Tibial artery (tissue), 4 donors: ENCODE measurements around the gene KDSR.

Experiments used
- DNase-seq, 2 donors: peaks; one replicate each; pipeline ENCODE4 v3.0.0-alpha.2; 2019
- H3K27ac ChIP-seq, 2 donors: fragments of 200-600 bp; sonication (generic) in 1 of 2; 1 replicate in 1 of 2; 2 replicates in 1 of 2; pipeline ENCODE4 v1.5.1; 2018 to 2019; ENCODE audit warnings: mild to moderate bottlenecking in 1 of 2
- H3K27me3 ChIP-seq, 2 donors: fragments of 200-600 bp; sonication (generic) in 1 of 2; one replicate each; pipeline versions ENCODE4 v1.5.1 to v1.6.0; 2016 to 2019
- H3K36me3 ChIP-seq, 3 donors: fragments of 200-600 bp; sonication (generic) in 2 of 3; one replicate each; pipeline ENCODE4 v1.5.1; 2016 to 2019; ENCODE audit warnings: mild to moderate bottlenecking in 2 of 3
- H3K4me1 ChIP-seq, 4 donors: fragments of 200-600 bp; sonication (generic) in 2 of 4; 1 replicate in 3 of 4; 2 replicates in 1 of 4; pipeline ENCODE4 v1.5.1; 2016 to 2019
- H3K4me3 ChIP-seq, 2 donors: fragments of 200-600 bp; sonication (generic) in 1 of 2; 1 replicate in 1 of 2; 2 replicates in 1 of 2; pipeline ENCODE4 v1.5.1; 2018 to 2019; ENCODE audit warnings: mild to moderate bottlenecking in 2 of 2
- H3K9me3 ChIP-seq, 3 donors: fragments of 200-600 bp; sonication (generic) in 1 of 3; one replicate each; pipeline ENCODE4 v1.5.1; 2016 to 2019
- CTCF ChIP-seq, 2 experiments: fragments of 200-600 bp in 1 of 2; fragments of 450-650 bp in 1 of 2; IDR thresholded peaks; one replicate each; pipeline ENCODE4 v1.5.1; 2017 to 2019; ENCODE audit warnings: antibody characterized with exemption in 2 of 2, mild to moderate bottlenecking in 1 of 2, moderate library complexity in 1 of 2
- intact Hi-C: fragments of 100-400 bp; cut with DNase I; formaldehyde crosslinking; loops from one replicate; pipeline ENCODE4 v1.15.0; 2023; ENCODE audit warnings: low total_unique reads

Gene KDSR

DNA sequence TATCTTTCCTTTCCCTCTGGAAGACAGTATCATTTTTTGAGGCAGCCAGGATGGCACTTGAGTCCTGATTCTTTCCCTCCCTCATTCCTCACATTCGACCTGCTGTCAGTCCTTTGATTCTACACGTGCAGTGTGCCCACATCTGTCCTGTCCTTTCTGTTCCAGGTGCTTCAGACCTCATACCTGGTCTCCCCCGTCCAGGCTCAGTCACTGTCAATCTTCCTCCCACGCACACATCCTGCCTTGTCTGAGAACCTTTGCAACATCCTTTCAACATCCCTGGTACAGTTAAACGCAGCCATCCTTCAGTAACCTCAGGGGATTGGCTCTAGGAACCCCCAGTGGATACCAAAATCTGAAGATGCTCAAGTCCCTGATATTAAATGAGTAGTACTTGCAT, 57.6 kb downstream of the KDSR start:
- no peak for DNase-seq
- intact Hi-C loops = no loop called here
- Histone ChIP-seq H3K4me3 (no peak overlapping the region), H3K27ac (no peak overlapping the region), H3K36me3 (no peaks in the 10 kb centered on the region), H3K27me3 (no peaks in the 10 kb centered on the region), H3K4me1 (peaks cover 0 to 49% (median 13%) of the 10 kb centered on the region in 4 donors), H3K9me3 (no peaks in the 10 kb centered on the region)
- TF ChIP-seq CTCF (IDR thresholded peaks at IDR 0.05) = no peak

- no peak for TF ChIP-seq CTCF (IDR thresholded peaks at IDR 0.05)
- Histone ChIP-seq H3K27ac (peak overlapping the region in 1 of 2 donors; percentile 6), H3K27me3 (no peaks in the 10 kb centered on the region), H3K4me3 (no peak overlapping the region), H3K4me1 (peaks cover 0 to 44% (median 20%) of the 10 kb centered on the region in 4 donors), H3K9me3 (no peaks in the 10 kb centered on the region), H3K36me3 (no peaks in the 10 kb centered on the region)
- intact Hi-C loops = no loop called here
- DNase-seq = no peak
Measured at GRCh38 chr18:63307551-63308200, 59.3 kb downstream of the KDSR start.

- no peak for TF ChIP-seq CTCF (IDR thresholded peaks at IDR 0.05)
- no peak for DNase-seq
- intact Hi-C loops = no loop called here
- H3K27ac ChIP-seq = peak overlapping the region in 1 of 2 donors; percentile 6
- H3K27me3 ChIP-seq = no peaks in the 10 kb centered on the region
- no peaks in the 10 kb centered on the region for H3K36me3 ChIP-seq
- H3K4me3 ChIP-seq = no peak overlapping the region
- H3K9me3 ChIP-seq = no peaks in the 10 kb centered on the region
- H3K4me1 ChIP-seq = peaks cover 0 to 44% (median 23%) of the 10 kb centered on the region in 4 donors
Measured at GRCh38 chr18:63306819-63307550, 60.0 kb downstream of the KDSR start.

- no peak overlapping the region for H3K27ac ChIP-seq
- no peak for TF ChIP-seq CTCF (IDR thresholded peaks at IDR 0.05)
- intact Hi-C loops = no loop called here
- peaks cover 0 to 44% (median 27%) of the 10 kb centered on the region in 4 donors for H3K4me1 ChIP-seq
- H3K4me3 ChIP-seq = no peak overlapping the region
- H3K9me3 ChIP-seq = no peaks in the 10 kb centered on the region
- DNase-seq = no peak
- no peaks in the 10 kb centered on the region for H3K36me3 ChIP-seq
- no peaks in the 10 kb centered on the region for H3K27me3 ChIP-seq
Measured at GRCh38 chr18:63306249-63306648, 60.8 kb downstream of the KDSR start.

DNA sequence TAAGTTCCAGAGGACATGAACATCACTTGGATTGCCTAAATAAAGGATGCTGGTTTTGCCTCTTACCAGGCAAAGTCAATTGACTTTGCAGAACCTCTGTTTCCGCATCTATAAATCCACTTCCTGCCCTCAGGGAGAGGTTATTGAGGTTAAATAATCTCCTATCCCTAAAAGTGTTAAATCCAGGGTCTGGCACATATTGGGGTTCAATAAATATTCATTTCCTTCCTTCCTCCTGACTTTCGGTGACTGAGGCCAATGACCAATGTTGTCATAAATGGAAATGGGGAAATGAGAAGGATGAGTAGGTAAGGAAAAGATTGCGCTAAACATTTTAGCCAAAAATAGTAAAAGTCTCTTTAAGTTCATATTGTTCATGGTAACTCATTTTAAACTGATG, 63.5 kb downstream of the KDSR start:
- TF ChIP-seq CTCF (IDR thresholded peaks at IDR 0.05) = no peak
- H3K27ac ChIP-seq = peak overlapping the region; percentile 60 to 65
- H3K4me1 ChIP-seq = peaks cover 0 to 59% (median 37%) of the 10 kb centered on the region in 4 donors
- H3K36me3 ChIP-seq = no peaks in the 10 kb centered on the region
- no peaks in the 10 kb centered on the region for H3K27me3 ChIP-seq
- H3K4me3 ChIP-seq = no peak overlapping the region
- DNase-seq = no peak
- no peaks in the 10 kb centered on the region for H3K9me3 ChIP-seq
- intact Hi-C loops = no loop called here
